Left ventricle myocardium inferior (tissue), 1 donor: ENCODE data around the gene ZNF213. TPM values are rescaled to one million over a fixed set of nuclear protein-coding genes. Genes with fewer than 3 reads are reported as not detected.
A peak's percentile ranks its signal among the peaks of the same experiment; 100 is the strongest.

Source experiments
- DNase-seq: peaks from one replicate; pipeline ENCODE4 v3.0.0-alpha.2; 2020
- H3K27ac ChIP-seq: fragments of 200-600 bp; replicated peaks from 2 replicates; pipeline ENCODE4 v1.8.0; 2021
- H3K27me3 ChIP-seq: fragments of 200-600 bp; 2 replicates; pipeline ENCODE4 v1.8.0; 2021; ENCODE audit warnings: low read depth
- H3K36me3 ChIP-seq: fragments of 200-600 bp; 2 replicates; pipeline ENCODE4 v1.8.0; 2021
- H3K4me1 ChIP-seq: fragments of 200-600 bp; 2 replicates; pipeline ENCODE4 v1.8.0; 2021
- H3K4me3 ChIP-seq: fragments of 200-600 bp; 2 replicates; pipeline ENCODE4 v1.8.0; 2021; ENCODE audit warnings: mild to moderate bottlenecking, moderate library complexity
- H3K9me3 ChIP-seq: fragments of 200-600 bp; replicated peaks from 2 replicates; pipeline ENCODE4 v1.8.0; 2021
- intact Hi-C: fragments of 100-400 bp; cut with micrococcal nuclease; formaldehyde crosslinking; loops from one replicate; pipeline ENCODE4 v1.11.0; 2022
- long read RNA-seq: library from polyadenylated mRNA; unstranded; transcript quantifications from one replicate; pipeline ENCODE4 v2.0.0, GENCODE V29; 2021
- total RNA-seq: library from RNA; stranded (reverse); fragmentation: NEBNext Ultra II Directional; extraction: Animal tissue kit (Norgen Biotek cat#: 25700); gene quantifications from one replicate; pipeline ENCODE4 v1.2.1, GENCODE V29; 2021
- TF ChIP-seq, protein P1 (sequence below): fragments of 200-600 bp; IDR thresholded peaks from 2 replicates; pipeline ENCODE4 v1.8.0; 2021; ENCODE audit warnings: antibody characterized with exemption, mild to moderate bottlenecking, borderline replicate concordance
- donor health status: DM: no; HTN: yes; CAD: no; lungs with severe emphysema.

Gene ZNF213, protein sequence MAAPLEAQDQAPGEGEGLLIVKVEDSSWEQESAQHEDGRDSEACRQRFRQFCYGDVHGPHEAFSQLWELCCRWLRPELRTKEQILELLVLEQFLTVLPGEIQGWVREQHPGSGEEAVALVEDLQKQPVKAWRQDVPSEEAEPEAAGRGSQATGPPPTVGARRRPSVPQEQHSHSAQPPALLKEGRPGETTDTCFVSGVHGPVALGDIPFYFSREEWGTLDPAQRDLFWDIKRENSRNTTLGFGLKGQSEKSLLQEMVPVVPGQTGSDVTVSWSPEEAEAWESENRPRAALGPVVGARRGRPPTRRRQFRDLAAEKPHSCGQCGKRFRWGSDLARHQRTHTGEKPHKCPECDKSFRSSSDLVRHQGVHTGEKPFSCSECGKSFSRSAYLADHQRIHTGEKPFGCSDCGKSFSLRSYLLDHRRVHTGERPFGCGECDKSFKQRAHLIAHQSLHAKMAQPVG
- total RNA-seq = 6.2 TPM
- long read RNA-seq, transcript ZNF213-201 (6 exons, 3,313 nt) = major isoform, 8 of 23 reads
- long read RNA-seq, partial matches to known transcripts = 7 of 23 reads
- long read RNA-seq, other reads (novel, unspliced or antisense) = 5 of 23 reads

DNA sequence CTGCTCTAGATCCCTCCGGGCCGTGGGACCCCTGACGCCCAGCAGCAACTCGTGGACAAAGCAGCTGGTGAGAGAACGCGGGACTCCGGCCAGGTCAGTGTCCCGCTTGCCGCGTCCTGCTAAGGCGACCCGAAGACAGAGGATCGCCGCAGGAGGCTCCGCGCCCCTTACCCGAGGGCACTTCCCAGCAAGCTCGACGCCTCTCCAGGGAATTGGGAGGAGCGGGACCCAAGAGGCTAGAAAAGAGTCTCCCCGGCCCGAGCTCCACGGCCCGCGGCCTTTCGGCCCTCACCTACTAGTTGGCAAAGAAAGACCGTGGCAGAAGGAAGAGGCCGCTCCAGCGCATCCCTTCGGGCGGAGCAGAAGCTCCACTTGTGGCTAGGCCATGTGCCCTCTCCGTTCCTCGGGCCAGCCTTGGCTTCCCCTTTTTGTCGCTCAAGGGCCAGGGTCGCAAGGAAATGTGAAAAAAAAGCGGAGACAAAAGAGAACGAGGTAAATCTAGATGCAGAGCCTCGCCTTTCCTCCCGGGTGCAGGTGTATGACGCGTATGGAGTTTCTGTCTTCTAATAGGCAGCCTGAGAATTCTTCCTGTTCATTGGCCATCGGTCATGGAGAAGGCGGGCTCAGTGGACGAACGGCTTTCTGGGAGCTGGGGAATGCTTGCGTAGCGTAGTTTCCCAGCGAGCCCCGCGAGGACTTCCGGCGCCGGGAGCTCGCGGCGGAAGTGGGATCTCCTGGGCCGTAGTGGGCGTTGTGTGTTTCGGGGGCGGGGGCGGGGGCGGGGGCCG is at the start of gene ZNF213:
Gene ZNF213, plus strand, starts transcription at position 692 of the 788 bp plus-strand sequence. CDS start 2,252 bp downstream, outside the sequence.
- H3K9me3 ChIP-seq = no peaks in the 10 kb centered on the region
- H3K27ac ChIP-seq = peak within 1 kb of the TSS; percentile 93
- DNase-seq = peak; percentile 94
- intact Hi-C loops = no loop called here
- TF ChIP-seq, protein P1, sequence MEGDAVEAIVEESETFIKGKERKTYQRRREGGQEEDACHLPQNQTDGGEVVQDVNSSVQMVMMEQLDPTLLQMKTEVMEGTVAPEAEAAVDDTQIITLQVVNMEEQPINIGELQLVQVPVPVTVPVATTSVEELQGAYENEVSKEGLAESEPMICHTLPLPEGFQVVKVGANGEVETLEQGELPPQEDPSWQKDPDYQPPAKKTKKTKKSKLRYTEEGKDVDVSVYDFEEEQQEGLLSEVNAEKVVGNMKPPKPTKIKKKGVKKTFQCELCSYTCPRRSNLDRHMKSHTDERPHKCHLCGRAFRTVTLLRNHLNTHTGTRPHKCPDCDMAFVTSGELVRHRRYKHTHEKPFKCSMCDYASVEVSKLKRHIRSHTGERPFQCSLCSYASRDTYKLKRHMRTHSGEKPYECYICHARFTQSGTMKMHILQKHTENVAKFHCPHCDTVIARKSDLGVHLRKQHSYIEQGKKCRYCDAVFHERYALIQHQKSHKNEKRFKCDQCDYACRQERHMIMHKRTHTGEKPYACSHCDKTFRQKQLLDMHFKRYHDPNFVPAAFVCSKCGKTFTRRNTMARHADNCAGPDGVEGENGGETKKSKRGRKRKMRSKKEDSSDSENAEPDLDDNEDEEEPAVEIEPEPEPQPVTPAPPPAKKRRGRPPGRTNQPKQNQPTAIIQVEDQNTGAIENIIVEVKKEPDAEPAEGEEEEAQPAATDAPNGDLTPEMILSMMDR = no peak
- H3K27me3 ChIP-seq = no peaks in the 10 kb centered on the region
- peaks cover 26% of the 10 kb centered on the region for H3K36me3 ChIP-seq
- H3K4me1 ChIP-seq = peaks cover 49% of the 10 kb centered on the region
- peak within 1 kb of the TSS; percentile 92 for H3K4me3 ChIP-seq

DNA sequence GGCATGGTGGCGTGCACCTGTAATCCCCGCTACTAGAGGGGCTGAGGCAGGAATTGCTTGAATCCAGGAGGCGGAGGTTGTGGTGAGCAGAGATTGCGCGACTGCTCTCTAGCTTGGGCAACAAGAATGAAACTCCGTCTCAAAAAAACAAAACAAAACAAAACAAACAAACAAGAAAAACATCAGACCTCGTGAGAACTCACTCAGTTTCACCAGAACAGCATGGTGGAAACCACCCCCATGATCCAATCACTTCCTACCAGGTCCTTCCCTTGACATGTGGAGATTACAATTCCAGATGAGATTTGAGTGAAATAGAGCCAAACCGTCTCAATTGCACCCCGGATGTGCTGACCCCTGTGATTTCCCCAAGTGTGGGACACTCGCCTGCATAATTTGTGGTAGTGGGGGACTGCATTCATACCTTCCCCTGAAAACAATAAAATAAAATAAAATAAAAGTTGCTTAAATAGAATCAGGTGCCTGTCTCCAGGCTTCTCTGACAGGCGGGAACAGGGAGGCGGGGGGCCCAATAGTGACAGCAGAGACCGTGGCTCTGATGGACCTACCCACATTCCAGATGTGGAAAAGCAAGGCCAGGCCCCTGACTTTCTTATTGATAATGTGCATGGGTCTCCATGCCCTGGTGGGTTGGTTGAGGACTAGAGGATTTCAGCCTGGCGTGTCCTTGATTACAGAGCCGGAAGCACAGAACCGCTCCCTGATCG is 48.8 kb upstream of the ZNF213 start:
- H3K36me3 ChIP-seq = no peaks in the 10 kb centered on the region

DNA sequence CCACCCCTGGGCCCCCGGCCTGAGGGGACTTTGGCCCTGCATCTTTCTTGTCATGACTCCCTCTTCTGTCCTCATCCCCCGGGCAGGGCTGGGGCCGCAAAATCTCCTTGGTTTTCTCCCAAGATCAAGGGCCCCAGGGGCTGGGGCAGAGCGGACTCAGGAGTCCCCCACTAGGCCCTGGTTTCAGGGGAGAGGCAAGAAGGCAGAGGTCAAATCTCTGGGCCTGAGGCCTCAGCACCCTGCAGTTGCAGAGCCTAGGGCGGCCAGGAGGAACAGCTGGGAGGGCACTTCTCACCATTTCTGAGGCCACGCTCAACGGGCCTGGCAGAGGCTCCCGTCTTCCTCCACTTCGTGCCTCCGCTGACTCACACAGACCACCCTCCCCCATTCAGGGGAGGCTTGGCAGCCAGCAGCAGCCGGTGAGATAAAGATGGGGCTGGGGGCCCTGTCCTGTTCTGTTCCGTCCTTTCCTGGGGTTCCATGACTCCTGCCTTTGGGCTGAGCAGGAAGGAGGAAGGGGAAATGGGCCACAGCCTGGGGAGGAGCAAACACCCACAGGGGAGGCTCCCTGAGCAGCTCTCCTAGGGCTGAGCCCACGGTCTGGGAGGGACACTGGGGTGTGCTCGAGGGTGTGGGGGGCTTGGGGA is 48.1 kb upstream of the ZNF213 start:
- peaks cover 10% of the 10 kb centered on the region for H3K27me3 ChIP-seq
- no peaks in the 10 kb centered on the region for H3K36me3 ChIP-seq
- no peaks in the 10 kb centered on the region for H3K9me3 ChIP-seq
- TF ChIP-seq, protein P1 = no peak
- no peak for DNase-seq
- H3K4me1 ChIP-seq = peaks cover 32% of the 10 kb centered on the region
- peak overlapping the region; percentile 92 for H3K27ac ChIP-seq
- intact Hi-C loops = no loop called here
- H3K4me3 ChIP-seq = peak overlapping the region; percentile 63

More for the DNA sequence above, 48.8 kb upstream of the ZNF213 start:
- no peaks in the 10 kb centered on the region for H3K9me3 ChIP-seq
- peaks cover 32% of the 10 kb centered on the region for H3K4me1 ChIP-seq
- TF ChIP-seq, protein P1 = no peak
- no peak for DNase-seq
- H3K27me3 ChIP-seq = peaks cover 3% of the 10 kb centered on the region
- intact Hi-C loops = no loop called here
- peak overlapping the region; percentile 92 for H3K27ac ChIP-seq
- H3K4me3 ChIP-seq = peak overlapping the region; percentile 63

DNA sequence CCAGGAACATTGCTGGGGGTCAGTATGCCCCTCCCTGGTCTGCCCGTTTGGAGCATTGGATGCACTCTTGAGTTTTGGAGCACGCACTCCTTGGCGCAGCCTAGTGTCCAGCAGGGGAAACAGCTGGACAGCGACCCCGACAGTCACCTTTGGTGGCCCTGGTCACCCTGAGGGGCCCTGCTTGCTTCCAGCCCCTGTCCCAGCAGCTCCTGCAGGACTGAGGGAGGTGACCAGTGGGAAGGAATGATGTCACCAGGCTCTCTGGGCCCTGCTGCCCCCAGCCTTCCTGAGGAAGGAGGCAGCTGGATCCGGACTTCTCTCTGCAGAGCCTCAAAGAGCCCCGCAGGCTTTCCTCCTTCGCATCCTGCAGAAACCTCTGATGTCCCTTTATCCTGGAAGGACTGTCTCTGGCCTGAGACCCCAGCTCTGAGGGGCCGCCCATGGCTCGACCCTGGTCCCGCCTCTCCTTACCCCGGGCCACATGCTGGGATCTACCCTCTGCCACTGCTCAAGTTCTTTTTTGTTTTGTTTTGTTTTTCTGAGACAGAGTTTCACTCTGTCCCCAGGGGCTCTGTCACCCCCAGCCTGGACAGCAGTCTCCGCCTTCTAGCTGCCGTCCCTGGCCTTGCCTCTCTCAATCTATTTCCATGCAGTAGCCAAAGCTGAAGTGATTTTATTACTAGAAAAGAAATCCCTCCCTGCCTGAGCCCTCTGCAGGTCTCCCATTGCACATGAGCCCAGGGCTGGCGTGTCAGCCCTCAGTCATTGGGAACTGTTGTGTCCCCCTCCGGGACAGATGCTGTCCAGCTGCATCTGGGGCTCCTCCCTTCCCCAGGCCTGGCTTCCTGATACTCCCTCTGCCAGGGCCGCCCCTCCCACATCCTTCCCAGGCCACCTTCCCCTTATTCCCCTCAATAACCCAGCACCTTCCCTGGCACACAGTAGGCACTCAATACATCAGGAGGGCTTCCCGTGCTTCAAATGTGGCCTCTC is 47.3 kb upstream of the ZNF213 start:
- intact Hi-C loops = no loop called here

More for the DNA sequence above, 47.3 kb upstream of the ZNF213 start:
- peak overlapping the region; percentile 63 for H3K4me3 ChIP-seq
- H3K9me3 ChIP-seq = no peaks in the 10 kb centered on the region
- peaks cover 18% of the 10 kb centered on the region for H3K27me3 ChIP-seq
- H3K4me1 ChIP-seq = peaks cover 32% of the 10 kb centered on the region
- TF ChIP-seq, protein P1 = no peak
- H3K27ac ChIP-seq = peak overlapping the region; percentile 92
- no peaks in the 10 kb centered on the region for H3K36me3 ChIP-seq
- peak; percentile 46 for DNase-seq
